A204.1 (cell line): Measurements from ENCODE around the gene TEKTIP1.

Experiments used
- FAIRE-seq: peaks from 2 replicates; lab custom pipeline; 2012; peaks lifted over from hg19 to GRCh38; lab: Jason Lieb, UNC

TEKTIP1 gene

GRCh38 chr19:3538965-3539755, at the start of gene TEKTIP1:
Gene TEKTIP1, plus strand, starts transcription at chr19:3539174. Its CDS starts 4 bp downstream, at chr19:3539178.
- FAIRE-seq: no peak

DNA sequence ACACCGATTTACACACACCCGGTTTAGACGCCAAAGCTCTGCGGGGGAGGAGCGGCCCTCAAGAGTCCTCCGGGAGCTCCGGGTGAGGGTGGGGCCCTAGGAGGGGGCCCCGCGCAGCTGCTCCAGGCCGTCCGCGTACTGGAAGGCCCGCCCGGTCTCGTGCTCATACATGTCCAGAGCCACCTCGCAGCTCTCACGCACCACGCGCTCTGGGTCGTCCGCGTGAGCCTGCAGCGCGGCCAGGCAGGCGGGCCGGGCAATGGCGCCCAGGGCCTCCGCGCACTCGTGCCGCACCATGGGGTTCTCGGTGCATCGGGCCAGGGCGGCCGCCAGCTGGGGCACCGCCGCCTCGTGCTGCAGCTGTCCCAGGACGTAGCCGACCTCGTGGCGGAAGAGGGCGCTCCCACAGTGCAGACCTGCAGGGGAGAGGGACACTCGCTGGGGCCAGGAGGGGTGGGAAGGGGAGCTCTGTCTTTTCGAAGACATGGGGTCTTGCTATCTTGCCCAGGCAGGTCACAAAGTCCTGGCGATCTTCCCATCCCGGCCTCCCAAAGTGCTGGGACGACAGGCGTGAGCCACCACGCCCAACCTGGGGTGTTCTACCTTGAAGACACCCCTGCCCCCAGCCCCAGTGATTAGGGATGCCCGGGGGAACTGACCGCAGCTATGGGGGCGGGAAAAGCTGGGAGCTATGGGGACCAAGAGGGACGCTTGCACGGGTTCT, 47.4 kb upstream of the TEKTIP1 start:
- FAIRE-seq: no peak

DNA sequence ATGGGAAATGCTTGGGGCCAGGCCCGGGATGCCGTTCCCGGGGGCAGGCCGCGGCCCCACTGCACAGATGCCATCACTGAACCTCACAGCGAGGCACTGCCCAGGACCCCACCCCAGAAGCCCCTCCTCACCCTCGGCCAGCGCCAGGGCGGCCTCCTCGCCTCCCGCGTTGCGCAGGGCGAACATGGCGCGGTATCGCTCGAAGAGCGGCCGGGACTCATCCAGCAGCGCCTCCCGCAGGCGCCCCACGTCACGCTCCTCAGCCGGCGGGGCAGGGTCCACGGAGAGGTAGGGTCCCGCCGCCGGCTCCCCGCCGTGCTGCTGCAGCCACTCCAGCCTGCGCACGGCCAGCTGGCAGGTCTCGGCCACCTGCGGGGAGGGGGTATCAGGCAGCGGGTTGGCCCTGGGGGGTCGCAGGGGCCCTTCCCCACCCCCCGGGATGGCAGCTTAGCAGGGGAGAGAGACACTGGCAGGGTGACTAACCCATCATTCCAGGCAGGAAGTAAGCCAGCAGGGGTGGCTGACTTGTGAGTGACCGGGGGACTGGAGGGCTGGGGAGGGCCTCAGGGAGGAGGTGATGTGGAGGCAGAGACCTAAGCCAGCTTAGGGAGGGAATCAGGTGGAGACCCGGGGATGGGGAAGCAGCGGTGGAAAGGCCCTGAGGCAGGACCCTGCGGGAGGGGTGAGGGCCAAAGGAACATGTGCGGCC, 46.7 kb upstream of the TEKTIP1 start:
- FAIRE-seq: no peak

GRCh38 chr19:3492919-3493318, 46.1 kb upstream of the TEKTIP1 start:
- no peak for FAIRE-seq

- FAIRE-seq: no peak
These were observed 45.3 kb upstream of the TEKTIP1 start for GRCh38 chr19:3493651-3494050.

GRCh38 chr19:3494051-3494450, 44.9 kb upstream of the TEKTIP1 start:
- FAIRE-seq: no peak

GRCh38 chr19:3494559-3494958, 44.4 kb upstream of the TEKTIP1 start:
- no peak for FAIRE-seq

DNA sequence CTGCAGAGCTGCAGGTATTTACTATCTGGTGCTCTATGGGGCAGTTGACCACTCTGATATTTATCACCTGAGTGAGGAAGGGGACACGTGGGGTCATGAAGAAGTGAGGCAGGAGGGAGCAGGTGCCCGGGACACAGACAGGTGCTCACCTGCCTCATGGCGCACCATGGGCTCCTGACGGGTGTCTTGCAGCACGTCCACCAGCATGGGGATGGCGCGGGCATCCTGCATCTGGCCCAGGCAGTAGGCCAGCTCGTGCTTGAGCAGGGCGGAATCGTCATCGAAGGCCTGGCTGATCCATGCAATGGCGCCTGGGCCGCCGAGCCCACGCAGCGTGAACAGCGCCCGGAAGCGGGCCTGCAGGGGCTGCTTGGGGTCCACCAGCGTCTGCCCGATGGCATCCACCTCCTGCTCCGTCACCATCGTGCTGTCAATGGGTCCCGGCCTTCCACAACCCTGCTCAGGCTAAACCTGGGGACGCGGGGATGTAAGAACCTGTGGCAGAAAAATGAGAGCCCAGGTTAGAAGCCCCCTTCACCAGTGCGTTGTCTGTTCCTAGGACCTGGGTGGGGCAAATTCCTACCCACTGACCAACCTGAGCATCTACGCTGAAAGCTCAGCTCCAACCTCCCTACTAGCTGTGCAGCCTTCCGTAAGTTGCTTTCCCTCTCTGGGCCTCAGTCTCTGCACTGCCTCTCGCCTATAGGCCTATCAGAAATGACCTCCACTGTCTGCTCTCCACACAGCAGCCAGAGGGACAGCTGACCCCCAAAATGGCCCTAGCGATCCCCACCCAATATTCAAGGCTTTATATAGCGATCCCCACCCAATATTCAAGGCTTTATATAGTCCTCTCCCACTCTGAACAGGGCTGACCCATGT, 42.3 kb upstream of the TEKTIP1 start:
- no peak for FAIRE-seq

DNA sequence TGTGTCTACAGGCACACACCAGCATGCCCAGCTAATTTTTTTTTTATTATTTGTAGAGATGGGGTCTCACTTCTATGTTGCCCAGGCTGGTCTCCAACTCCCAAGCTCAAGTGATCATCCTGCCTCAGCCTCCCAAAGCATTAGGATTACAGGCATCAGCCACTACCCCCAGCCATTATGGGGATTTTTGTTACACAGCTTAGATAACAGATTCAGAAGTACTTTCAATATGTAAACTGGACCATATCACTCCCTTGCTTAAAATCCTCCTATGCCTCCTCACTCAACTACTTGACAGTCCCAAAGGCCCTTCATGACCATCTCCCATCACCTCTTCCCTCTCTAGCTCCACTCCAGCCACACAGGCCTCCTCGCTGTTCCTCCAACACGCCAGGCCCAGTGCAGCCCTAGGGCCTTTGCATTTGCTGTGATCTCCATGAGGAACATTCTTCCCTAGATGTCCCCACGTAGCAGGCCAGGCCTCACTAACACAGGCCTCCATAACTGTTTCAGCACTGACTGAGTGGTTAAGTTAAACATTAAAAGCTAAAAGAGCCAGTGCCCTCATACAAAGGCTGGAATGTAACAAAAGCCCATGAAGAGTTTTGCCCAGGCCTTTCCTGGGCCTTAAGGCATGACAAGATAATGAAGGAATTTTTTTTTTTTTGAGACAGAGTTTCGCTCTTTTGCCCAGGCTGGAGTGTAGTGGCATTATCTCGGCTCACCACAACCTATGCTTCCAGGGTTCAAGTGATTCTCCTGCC, 41.0 kb upstream of the TEKTIP1 start:
- FAIRE-seq: no peak

DNA sequence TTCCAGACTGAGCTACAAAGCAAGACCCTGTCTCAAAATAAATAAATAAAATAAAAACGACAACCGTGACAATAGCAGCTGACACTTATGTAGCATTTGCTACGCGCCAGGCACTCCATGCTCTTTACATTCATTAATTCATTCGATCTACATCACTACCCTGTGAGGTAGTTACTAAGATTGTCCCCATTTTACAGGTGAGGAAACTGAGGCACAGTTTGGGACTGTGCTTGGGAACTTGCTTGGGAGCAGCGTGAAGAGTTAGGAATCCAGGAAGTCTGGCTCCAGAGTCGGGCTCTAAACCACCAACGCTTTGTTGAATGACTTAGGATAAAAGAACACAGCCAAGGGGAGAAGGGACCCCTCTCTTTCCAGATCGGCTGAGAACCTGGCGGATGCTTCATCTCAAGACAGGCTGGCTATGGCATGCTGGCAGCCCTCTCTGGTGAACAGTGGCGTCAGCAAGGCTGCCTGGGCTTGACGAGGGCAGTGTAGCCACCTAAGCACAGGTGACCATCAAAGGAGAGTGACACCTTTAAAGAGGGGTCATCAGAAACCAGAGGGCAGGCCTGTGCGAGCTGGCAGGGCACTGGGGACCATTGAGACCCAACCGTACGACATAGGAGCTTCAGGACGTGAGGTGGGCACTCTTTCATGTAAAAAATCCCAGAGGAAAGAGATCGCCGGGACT, 39.1 kb upstream of the TEKTIP1 start:
- FAIRE-seq: no peak

- FAIRE-seq: peak; percentile 93
These were observed 38.4 kb upstream of the TEKTIP1 start, which contains the start of gene DOHH for GRCh38 chr19:3500429-3501101. Gene DOHH, minus strand, starts transcription at chr19:3500674. Its CDS starts 3,860 bp downstream, at chr19:3496814.

GRCh38 chr19:3501780-3502179, 37.2 kb upstream of the TEKTIP1 start:
- FAIRE-seq: no peak

DNA sequence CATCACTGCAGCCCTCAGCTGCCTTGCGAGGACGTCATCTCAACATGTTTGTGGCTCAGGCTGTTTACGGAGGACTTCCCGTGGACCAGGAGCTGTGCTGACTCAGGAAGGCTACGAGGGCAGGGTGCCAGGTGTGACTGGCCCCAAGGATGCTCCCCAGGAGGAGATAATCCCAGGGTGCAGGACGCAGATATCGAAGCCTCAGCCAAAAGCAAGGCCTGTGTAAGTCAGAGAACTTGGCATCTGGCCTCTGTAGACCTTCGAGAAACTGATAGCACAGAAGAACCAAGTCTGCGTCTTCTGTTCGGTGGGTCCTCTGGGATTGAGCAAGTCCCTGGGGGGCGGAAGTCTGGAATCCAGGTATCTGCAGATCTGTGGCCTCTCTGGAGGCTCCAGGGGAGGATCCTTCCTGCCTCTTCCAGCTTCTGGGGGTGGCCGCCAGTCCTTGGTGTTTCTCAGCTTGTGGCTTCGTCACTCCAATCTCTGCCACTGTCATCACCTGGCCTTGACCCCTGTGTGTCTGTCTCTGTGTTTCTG, 35.9 kb upstream of the TEKTIP1 start:
- no peak for FAIRE-seq

DNA sequence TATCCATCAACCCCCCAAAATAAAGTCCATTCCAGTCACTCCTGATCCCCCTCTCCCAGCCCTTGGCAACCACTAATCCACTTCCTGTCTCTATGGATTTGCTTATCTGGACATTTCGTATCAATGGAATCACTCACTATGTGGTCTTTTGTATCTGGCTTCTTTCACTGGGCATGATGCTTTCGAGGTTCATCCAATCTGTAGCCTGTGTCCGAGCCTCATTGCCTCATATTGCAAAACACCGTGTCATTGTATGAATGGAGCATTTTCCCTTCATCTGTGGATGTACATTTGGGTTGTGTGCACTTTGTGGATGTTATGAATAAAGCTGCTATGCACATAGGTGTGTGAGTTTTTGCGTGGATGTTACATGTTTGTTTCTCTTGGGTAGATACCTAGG, 34.2 kb upstream of the TEKTIP1 start:
- no peak for FAIRE-seq

DNA sequence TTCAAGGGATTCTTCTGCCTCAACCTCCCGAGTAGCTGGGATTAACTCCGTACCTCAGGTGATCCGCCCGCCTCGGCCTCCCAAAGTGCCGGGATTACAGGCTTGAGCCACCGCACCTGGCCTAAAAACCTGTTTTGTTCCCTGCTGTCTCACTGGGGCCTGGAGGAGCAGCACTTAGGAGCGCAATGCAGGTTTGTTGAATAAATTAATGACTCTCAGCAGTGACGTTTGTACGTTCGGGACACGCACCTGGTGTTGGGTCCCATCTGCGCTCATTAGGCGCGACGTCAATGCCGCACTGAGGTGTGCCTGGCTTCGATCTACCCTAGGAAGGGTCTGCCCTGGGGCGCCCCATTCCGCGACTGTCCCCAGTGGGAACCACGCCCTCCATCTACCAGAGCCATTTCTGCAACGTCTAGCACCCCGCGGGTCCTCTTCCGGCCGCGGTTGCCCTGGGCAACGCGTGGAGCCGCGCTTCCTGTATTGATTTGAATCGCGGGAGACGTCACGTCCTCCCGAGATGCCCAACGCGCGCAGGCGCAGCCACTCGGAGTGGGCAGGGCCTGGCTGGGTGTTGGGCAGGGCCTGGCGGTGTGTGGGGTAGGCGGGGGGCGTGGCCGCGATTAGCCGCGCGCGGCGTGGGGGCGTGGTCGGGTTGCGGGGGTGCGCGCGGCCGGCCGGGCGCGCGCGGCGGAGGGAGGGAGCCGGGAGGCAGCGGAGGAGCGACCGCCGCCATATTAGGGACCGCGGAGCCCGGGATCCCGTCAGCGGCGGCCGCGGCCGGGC, 33.2 kb upstream of the TEKTIP1 start, which contains the start of gene FZR1:
TSS of gene FZR1 (plus strand) at position 714 of the 786 bp plus-strand sequence. CDS start 16,679 bp downstream, outside the sequence.
- peak; percentile 63 for FAIRE-seq

GRCh38 chr19:3506384-3507340, 32.3 kb upstream of the TEKTIP1 start:
- FAIRE-seq: no peak

DNA sequence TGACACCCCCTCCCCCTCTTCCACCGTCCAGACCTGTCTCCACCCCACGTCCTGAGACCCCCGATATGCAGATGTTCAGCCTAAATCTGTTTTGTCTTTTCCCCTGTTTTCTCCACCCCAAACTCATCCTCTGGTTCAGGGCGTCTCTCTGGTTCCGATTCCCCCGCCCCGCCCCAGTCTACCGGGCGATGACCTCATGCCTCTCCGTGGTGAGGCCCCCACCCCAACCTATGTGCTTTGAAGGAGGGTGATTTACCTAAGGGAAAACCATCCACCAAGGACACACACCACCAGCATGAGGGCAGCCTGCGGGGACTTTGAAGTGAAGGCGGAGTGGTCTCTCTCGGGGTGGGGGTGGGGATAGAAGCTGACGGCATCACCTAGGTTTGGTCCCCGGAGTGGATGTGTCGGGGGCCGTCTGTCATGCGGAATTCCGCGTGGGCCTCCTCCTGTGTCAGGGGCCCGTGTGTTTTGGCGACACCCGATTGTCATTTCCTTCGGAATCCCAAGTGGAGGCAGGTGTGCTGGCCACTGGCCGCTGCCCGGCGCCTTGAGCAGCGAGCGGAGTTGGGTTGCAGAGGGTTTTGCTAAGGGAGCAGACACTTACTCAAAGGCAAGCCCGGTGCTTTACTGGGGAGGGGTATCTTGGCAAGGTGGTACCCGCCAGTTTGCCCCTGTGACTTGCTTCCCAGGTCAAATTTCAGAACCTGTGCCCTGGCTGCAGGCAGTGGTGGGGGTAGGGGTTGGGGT, 31.4 kb upstream of the TEKTIP1 start:
- no peak for FAIRE-seq
